Measurements from ENCODE around the gene CDON. TPM values are rescaled to one million over a fixed set of nuclear protein-coding genes. Genes with fewer than 3 reads are reported as not detected.
A peak's percentile ranks its signal among the peaks of the same experiment; 100 is the strongest.

The CDON gene
- total and polyA plus RNA-seq, 2 of the 13 experiments (the other 11 are each of a cell fraction or from before 2014, with no cell fraction given), result 9.6 to 12.8 TPM

DNA sequence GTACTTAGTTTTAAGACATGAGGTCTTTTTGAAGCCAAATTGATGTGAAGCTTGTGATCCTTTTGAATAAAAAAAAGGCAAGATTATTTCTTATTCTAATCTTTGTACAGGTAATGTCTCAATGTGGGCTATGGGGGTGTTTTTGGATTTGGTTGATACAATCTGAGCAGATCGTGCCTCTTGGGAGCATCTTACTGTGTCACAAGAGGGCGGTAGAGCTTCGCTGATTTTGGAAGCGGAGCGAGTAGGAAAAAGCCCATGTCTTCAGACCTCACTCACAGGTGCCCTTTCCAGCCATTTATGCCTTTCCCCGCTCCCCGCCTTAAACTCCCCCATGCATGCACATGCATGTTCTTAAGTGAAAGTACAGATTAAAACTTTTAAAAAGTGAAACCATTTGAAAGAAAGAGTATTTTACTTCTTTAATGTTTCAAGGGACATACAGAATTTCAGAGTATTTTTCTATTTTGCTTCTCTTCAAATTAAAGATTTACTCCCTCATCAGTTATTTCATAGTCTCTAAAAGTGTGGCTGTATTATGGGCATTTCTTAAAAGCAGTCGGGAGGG, 139.6 kb downstream of the CDON start:
- no TSS peak for BruUV-seq (replicated peaks)
- Histone ChIP-seq H3K36me3 (replicated peaks in 1 of 2; ENCODE audit: control insufficient read depth in 1 of 2, insufficient read depth in 2 of 2, low read length in 2 of 2) (no peaks in the 10 kb centered on the region), H3K4me2 (ENCODE audit: low read depth, low read length) (no peak overlapping the region), H3K79me2 (ENCODE audit: insufficient read depth, low read length) (no peaks in the 10 kb centered on the region), H2AFZ (ENCODE audit: low read length) (no peak overlapping the region), H3K4me3 (replicated peaks in 1 of 3; ENCODE audit: insufficient read depth in 1 of 3, low read depth in 2 of 3, low read length in 3 of 3) (no peak overlapping the region), H3K9me3 (ENCODE audit: low read length) (no peaks in the 10 kb centered on the region), H3K9ac (ENCODE audit: insufficient read depth, low read depth, low read length) (no peak overlapping the region), H3K4me1 (ENCODE audit: insufficient read depth, low read length) (peaks cover 67% of the 10 kb centered on the region), H3K27me3 (ENCODE audit: control insufficient read depth in 1 of 2, insufficient read depth in 2 of 2, low read length in 2 of 2) (no peaks in the 10 kb centered on the region), H4K20me1 (ENCODE audit: insufficient read depth, low read length) (no peaks in the 10 kb centered on the region), H3K27ac (ENCODE audit: extremely low read length, insufficient read depth, low read length) (no peak overlapping the region)
- WGBS (ENCODE audit: low lambda C conversion rate), result 6% methylated on average over 8 of the region's 8 CpGs
- CTCF ChIA-PET (ENCODE audit: low intra/inter-chr PET ratio, low total read pairs), result interaction anchor here (0.7 to 2.2 kb wide), 4 partner anchors 139 to 387 kb away, joined by 3 to 24 read pairs (median 8); partner anchors contain the start of gene CDON
- FAIRE-seq (no peak), ATAC-seq (peak; percentile 57), DNase-seq (ENCODE audit: low spot score) (peak; percentile 77)
- intact Hi-C loops (cut with micrococcal nuclease; ENCODE audit: unreplicated experiment), result loop anchor here (1.0 kb wide), 2 partner anchors 138 to 271 kb away; no protein-coding TSS in a partner anchor
- in situ Hi-C loops (cut with HindIII; ENCODE audit: extremely low pct_ligation_motif_present, low pct_unique_long_range_greater_than_20kb), result loop anchor here (5.0 kb wide), 1 partner anchor 264 kb away; no protein-coding TSS in a partner anchor
- POLR2A ChIA-PET, result interaction anchor here (1.0 kb wide), 1 partner anchor 264 kb away, joined by 3 read pairs; no protein-coding TSS in a partner anchor
- TF ChIP-seq, protein P1, sequence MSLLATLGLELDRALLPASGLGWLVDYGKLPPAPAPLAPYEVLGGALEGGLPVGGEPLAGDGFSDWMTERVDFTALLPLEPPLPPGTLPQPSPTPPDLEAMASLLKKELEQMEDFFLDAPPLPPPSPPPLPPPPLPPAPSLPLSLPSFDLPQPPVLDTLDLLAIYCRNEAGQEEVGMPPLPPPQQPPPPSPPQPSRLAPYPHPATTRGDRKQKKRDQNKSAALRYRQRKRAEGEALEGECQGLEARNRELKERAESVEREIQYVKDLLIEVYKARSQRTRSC (CRISPR knock-in tag; IDR thresholded peaks at IDR 0.05; ENCODE audit: low read depth), result no peak
- TF ChIP-seq ZNF75D (CRISPR knock-in tag; IDR thresholded peaks at IDR 0.05; ENCODE audit: borderline replicate concordance) (no peak), MXI1 (IDR thresholded peaks at IDR 0.05; ENCODE audit: borderline replicate concordance, low read depth, low read length) (0 out of 3 replicates have a peak, but pooled peaks have one; percentile 13), HNRNPH1 (optimal IDR thresholded peaks at IDR 0.05; ENCODE audit: low read depth, low read length) (no peak), PLRG1 (conservative IDR thresholded peaks at IDR 0.05) (no peak), ZNF552 (CRISPR knock-in tag; IDR thresholded peaks at IDR 0.05; ENCODE audit: borderline replicate concordance) (no peak), NFE2 (CRISPR knock-in tag; IDR thresholded peaks at IDR 0.05) (no peak), KAT7 (CRISPR knock-in tag; IDR thresholded peaks at IDR 0.05; ENCODE audit: borderline replicate concordance) (no peak), GABPA (IDR thresholded peaks at IDR 0.05; ENCODE audit: low read depth, low read length) (no peak), GABPA (CRISPR knock-in tag; IDR thresholded peaks at IDR 0.05; ENCODE audit: low read depth) (no peak), CBX2 (IDR thresholded peaks at IDR 0.05; ENCODE audit: low read depth, low read length) (no peak), CBX2 (CRISPR knock-in tag; IDR thresholded peaks at IDR 0.05; ENCODE audit: low read depth) (no peak), PPARG (CRISPR knock-in tag; conservative IDR thresholded peaks at IDR 0.05) (0 out of 2 replicates have a peak, but pooled peaks have one; percentile 19), GATAD2A (CRISPR knock-in tag; IDR thresholded peaks at IDR 0.05) (no peak), RBM39 (IDR thresholded peaks at IDR 0.05; ENCODE audit: low read depth, low read length, poor library complexity, severe bottlenecking) (no peak), CAMTA2 (CRISPR knock-in tag; IDR thresholded peaks at IDR 0.05; ENCODE audit: borderline replicate concordance) (no peak), SMC3 (IDR thresholded peaks at IDR 0.05; ENCODE audit: low read length) (peak; percentile 85), ZNF235 (CRISPR knock-in tag; IDR thresholded peaks at IDR 0.05; ENCODE audit: borderline replicate concordance) (no peak), ZNF891 (CRISPR knock-in tag; IDR thresholded peaks at IDR 0.05) (no peak), ZNF678 (CRISPR knock-in tag; IDR thresholded peaks at IDR 0.05) (no peak), RXRB (CRISPR knock-in tag; IDR thresholded peaks at IDR 0.05; ENCODE audit: borderline replicate concordance) (no peak), KDM4B (CRISPR knock-in tag; IDR thresholded peaks at IDR 0.05) (peak; percentile 29; the same call in 1 of the 2 replicates), SP4 (CRISPR knock-in tag; IDR thresholded peaks at IDR 0.05) (no peak)
- TF ChIP-seq, protein P2, sequence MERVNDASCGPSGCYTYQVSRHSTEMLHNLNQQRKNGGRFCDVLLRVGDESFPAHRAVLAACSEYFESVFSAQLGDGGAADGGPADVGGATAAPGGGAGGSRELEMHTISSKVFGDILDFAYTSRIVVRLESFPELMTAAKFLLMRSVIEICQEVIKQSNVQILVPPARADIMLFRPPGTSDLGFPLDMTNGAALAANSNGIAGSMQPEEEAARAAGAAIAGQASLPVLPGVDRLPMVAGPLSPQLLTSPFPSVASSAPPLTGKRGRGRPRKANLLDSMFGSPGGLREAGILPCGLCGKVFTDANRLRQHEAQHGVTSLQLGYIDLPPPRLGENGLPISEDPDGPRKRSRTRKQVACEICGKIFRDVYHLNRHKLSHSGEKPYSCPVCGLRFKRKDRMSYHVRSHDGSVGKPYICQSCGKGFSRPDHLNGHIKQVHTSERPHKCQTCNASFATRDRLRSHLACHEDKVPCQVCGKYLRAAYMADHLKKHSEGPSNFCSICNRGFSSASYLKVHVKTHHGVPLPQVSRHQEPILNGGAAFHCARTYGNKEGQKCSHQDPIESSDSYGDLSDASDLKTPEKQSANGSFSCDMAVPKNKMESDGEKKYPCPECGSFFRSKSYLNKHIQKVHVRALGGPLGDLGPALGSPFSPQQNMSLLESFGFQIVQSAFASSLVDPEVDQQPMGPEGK (CRISPR knock-in tag; IDR thresholded peaks at IDR 0.05), result peak; percentile 23; the same call in 1 of the 2 replicates

All from HepG2 (cell line).